GM12878 (cell line): Measurements from ENCODE around the gene DOCK9. TPM values are rescaled to one million over a fixed set of nuclear protein-coding genes. Genes with fewer than 3 reads are reported as not detected.
A peak's percentile ranks its signal among the peaks of the same experiment; 100 is the strongest.

Experiments
- ATAC-seq: fragments of 200-7000 bp; cut with Tn5 transposase; 3 replicates; pipeline ENCODE4 v1.9.1; 2020; ENCODE audit warnings: mild to moderate bottlenecking, moderate library complexity
- BruUV-seq: library from RNA; stranded (reverse); fragments of 400-500 nt; replicated peaks from 2 replicates; lab custom pipeline; 2021; lab: Mats Ljungman, UMichigan
- CTCF ChIA-PET: fragments of 300-600 bp; sonication (Branson Sonifier 250); formaldehyde crosslinking; extraction: SDS; loops from one replicate; lab custom pipeline; 2021; ENCODE audit warnings: inconsistent platforms; lab: Yijun Ruan, JAX
- POLR2A ChIA-PET: fragments of 350-600 bp; formaldehyde crosslinking; extraction: SDS; loops from one replicate; lab custom pipeline; 2021; ENCODE audit warnings: inconsistent platforms; lab: Charles Lee
- RAD21 ChIA-PET: fragments of 300-600 bp; sonication (Branson Sonifier 250); formaldehyde crosslinking; loops from one replicate; lab custom pipeline; 2023; ENCODE audit warnings: antibody characterized with exemption; ENCODE audit not compliant: unreplicated experiment; lab: Charles Lee
- SMC1A ChIA-PET: fragments of 300-600 bp; sonication (Branson Sonifier 250); formaldehyde crosslinking; loops from one replicate; lab custom pipeline; 2023; ENCODE audit not compliant: unreplicated experiment, uncharacterized antibody; lab: Charles Lee
- DNase-seq: peaks from one replicate; pipeline ENCODE4 v3.0.0-alpha.2; 2011; ENCODE audit warnings: low read depth, low spot score
- FAIRE-seq: peaks from 3 replicates; lab custom pipeline; 2011; peaks lifted over from hg19 to GRCh38; lab: Jason Lieb, UNC
- H2AFZ ChIP-seq: 2 replicates; pipeline ENCODE4 v1.6.0; 2011; ENCODE audit warnings: low read depth, low read length, control low read depth; ENCODE audit not compliant: control insufficient read depth
- H3K27ac ChIP-seq: 2 replicates; pipeline ENCODE4 v1.5.1; 2011; ENCODE audit warnings: control low read depth; ENCODE audit not compliant: control insufficient read depth, insufficient read depth
- H3K27me3 ChIP-seq, 2 experiments: replicated peaks in 1 of 2; 2 replicates each; pipeline versions ENCODE4 v1.6.0 to v1.6.1; 2011; ENCODE audit warnings: low read length in 1 of 2; ENCODE audit not compliant: control insufficient read depth in 2 of 2, insufficient read depth in 2 of 2
- H3K36me3 ChIP-seq, 2 experiments: 2 replicates each; pipeline ENCODE4 v1.5.1; 2011; ENCODE audit warnings: low read length in 1 of 2; ENCODE audit not compliant: control insufficient read depth in 2 of 2, insufficient read depth in 2 of 2
- H3K4me1 ChIP-seq: 2 replicates; pipeline ENCODE4 v1.6.1; 2011; ENCODE audit warnings: mild to moderate bottlenecking, low read length, moderate library complexity, mixed read lengths; ENCODE audit not compliant: control insufficient read depth, insufficient read depth
- H3K4me2 ChIP-seq: 2 replicates; pipeline ENCODE4 v1.6.0; 2011; ENCODE audit warnings: control low read depth; ENCODE audit not compliant: control insufficient read depth, insufficient read depth
- H3K4me3 ChIP-seq: fragments of 200-600 bp; sonication (generic); 2 replicates; pipeline ENCODE4 v1.5.1; 2016
- H3K79me2 ChIP-seq: 2 replicates; pipeline ENCODE4 v1.6.0; 2011; ENCODE audit warnings: low read length; ENCODE audit not compliant: control insufficient read depth, insufficient read depth
- H3K9ac ChIP-seq: 2 replicates; pipeline ENCODE4 v1.8.0; 2011; ENCODE audit warnings: low read length, control low read depth, mixed read lengths; ENCODE audit not compliant: control insufficient read depth, insufficient read depth
- H3K9me3 ChIP-seq: replicated peaks from 3 replicates; pipeline ENCODE4 v1.5.1; 2011; ENCODE audit warnings: mild to moderate bottlenecking, low read length; ENCODE audit not compliant: control insufficient read depth, insufficient read depth
- H4K20me1 ChIP-seq: 2 replicates; pipeline ENCODE4 v1.6.0; 2011; ENCODE audit not compliant: control insufficient read depth, insufficient read depth
- ATF3 ChIP-seq: IDR thresholded peaks from 2 replicates; pipeline ENCODE4 v1.6.1; 2011; ENCODE audit warnings: low read depth, mild to moderate bottlenecking, low read length, moderate library complexity, borderline replicate concordance; ENCODE audit errors: extremely low read depth
- BRCA1 ChIP-seq: IDR thresholded peaks from 2 replicates; pipeline ENCODE4 v1.6.1; 2011; ENCODE audit warnings: low read depth, low read length, improper control_type of control experiment
- KLF5 ChIP-seq: fragments of 450-650 bp; IDR thresholded peaks from 2 replicates; pipeline ENCODE4 v1.6.1; 2014; ENCODE audit warnings: mild to moderate bottlenecking; ENCODE audit not compliant: partially characterized antibody
- MAX ChIP-seq: IDR thresholded peaks from 2 replicates; pipeline ENCODE4 v1.6.1; 2012; ENCODE audit warnings: low read depth, low read length, improper control_type of control experiment
- MEF2B ChIP-seq: fragments of 450-650 bp; IDR thresholded peaks from 2 replicates; pipeline ENCODE4 v1.6.1; 2018; ENCODE audit warnings: mild to moderate bottlenecking, moderate library complexity; ENCODE audit not compliant: partially characterized antibody, poor library complexity, severe bottlenecking
- MTA3 ChIP-seq: IDR thresholded peaks from 2 replicates; pipeline ENCODE4 v1.6.1; 2012; ENCODE audit warnings: low read length, inconsistent platforms, borderline replicate concordance
- RELB ChIP-seq: fragments of 450-650 bp; IDR thresholded peaks from 2 replicates; pipeline ENCODE4 v1.6.1; 2017; ENCODE audit warnings: low read depth, mild to moderate bottlenecking, moderate library complexity
- SPI1 ChIP-seq: IDR thresholded peaks from 2 replicates; pipeline ENCODE4 v1.6.1; 2011; ENCODE audit warnings: low read depth, mild to moderate bottlenecking, low read length, moderate library complexity, borderline replicate concordance; ENCODE audit not compliant: insufficient read depth
- TCF7 ChIP-seq: IDR thresholded peaks from 2 replicates; pipeline ENCODE4 v1.6.1; 2014; ENCODE audit warnings: antibody characterized with exemption, borderline replicate concordance
- YBX1 ChIP-seq: fragments of 450-650 bp; IDR thresholded peaks from 2 replicates; pipeline ENCODE4 v1.6.1; 2016; ENCODE audit warnings: antibody characterized with exemption
- ZNF592 ChIP-seq: fragments of 450-650 bp; IDR thresholded peaks from 2 replicates; pipeline ENCODE4 v1.6.1; 2017; ENCODE audit warnings: mild to moderate bottlenecking, moderate library complexity
- ZNF687 ChIP-seq: fragments of 450-650 bp; IDR thresholded peaks from 2 replicates; pipeline ENCODE4 v1.6.1; 2017; ENCODE audit warnings: mild to moderate bottlenecking, moderate library complexity
- WGBS: methylation state at CpG from one replicate; pipeline ENCODE4 v1.1.6; 2016; ENCODE audit warnings: low lambda C conversion rate; ENCODE audit not compliant: insufficient replicate concordance, insufficient coverage; ENCODE audit errors: missing lambda C conversion rate; 5-methylcytosine and 5-hydroxymethylcytosine counted together
- in situ Hi-C: fragments of 300-500 bp; cut with MboI; formaldehyde crosslinking; loops from 9 replicates; pipeline ENCODE4 v1.14.3; 2018; ENCODE audit warnings: mixed read lengths
- intact Hi-C: fragments of 100-400 bp; cut with micrococcal nuclease; formaldehyde crosslinking; loops from one replicate; pipeline ENCODE4 v1.14.2; 2022; ENCODE audit not compliant: unreplicated experiment
- polyA plus RNA-seq, 11 experiments: library from polyadenylated mRNA; depleted of rRNA in 4 of 11; unstranded in 6 of 11; stranded (reverse) in 5 of 11; fragments of >200 nt; fragmentation: Nextera tagmentation in 4 of 11; fragmentation: Illumina TruSeq in 1 of 11; extraction: Ambion mirVana in 4 of 11; extraction: Trizol in 1 of 11; gene quantifications; 1 replicate in 1 of 11; 2 replicates in 10 of 11; pipeline versions ENCODE4 v1.2.1 to v1.2.3, GENCODE V29; 2011 to 2016; ENCODE audit warnings: inconsistent platforms in 2 of 11, missing spikeins in 2 of 11, low read depth in 1 of 11
- total RNA-seq, 4 experiments: library from RNA; depleted of rRNA in 3 of 4; stranded (reverse); fragments of >200 nt in 3 of 4; fragmentation: Illumina TruSeq in 1 of 4; extraction: Trizol in 1 of 4; gene quantifications; 2 replicates each; pipeline versions ENCODE4 v1.2.1 to v1.2.3, GENCODE V29; 2013 to 2021

The DOCK9 gene
- total and polyA plus RNA-seq, 10 of the 15 experiments (the other 5 are each of a cell fraction or from before 2014, with no cell fraction given), result 0.09 to 2.9 (median 0.74) TPM

GRCh38 chr13:98820744-98821371 lies 157.0 kb downstream of the DOCK9 start:
- Histone ChIP-seq H3K9me3 (no peaks in the 10 kb centered on the region), H2AFZ (no peak overlapping the region; the same call in 1 of the 2 replicates), H3K4me1 (no peaks in the 10 kb centered on the region), H3K27me3 (no peaks in the 10 kb centered on the region), H3K27ac (no peak overlapping the region), H4K20me1 (no peaks in the 10 kb centered on the region; the same call in 1 of the 2 replicates), H3K4me3 (no peak overlapping the region), H3K36me3 (no peaks in the 10 kb centered on the region), H3K4me2 (no peak overlapping the region), H3K9ac (no peak overlapping the region), H3K79me2 (no peaks in the 10 kb centered on the region)
- intact Hi-C loops (no loop called here), in situ Hi-C loops (no loop called here)
- RAD21 ChIA-PET, result interaction anchor here (0.8 to 1.4 kb wide), 3 partner anchors 8 to 22 kb away, joined by 3 read pairs; no protein-coding TSS in a partner anchor
- DNase-seq, result no peak
- 51% methylated on average over 3 of the region's 3 CpGs for WGBS
- peak; percentile 63 for ATAC-seq
- POLR2A ChIA-PET, result no interaction called here
- CTCF ChIA-PET, result interaction anchor here (0.5 to 1.6 kb wide), 2 partner anchors 19 to 1602 kb away, joined by 4 to 5 read pairs; no protein-coding TSS in a partner anchor
- BruUV-seq, result no TSS peak
- FAIRE-seq, result no peak
- SMC1A ChIA-PET, result interaction anchor here (0.8 to 2.2 kb wide), 6 partner anchors 9 to 23 kb away, joined by 3 to 8 read pairs (median 4); no protein-coding TSS in a partner anchor
- TF ChIP-seq YBX1, result no peak
- TF ChIP-seq MAX, result no peak
- no peak for TF ChIP-seq SPI1
- TF ChIP-seq MEF2B, result no peak
- TF ChIP-seq RELB, result no peak
- no peak for TF ChIP-seq ATF3
- peak; percentile 81 for TF ChIP-seq ZNF592
- no peak for TF ChIP-seq KLF5
- no peak for TF ChIP-seq MTA3
- no peak for TF ChIP-seq BRCA1
- TF ChIP-seq TCF7, result no peak
- peak; percentile 74 for TF ChIP-seq ZNF687
